H9 (cell line): ENCODE data around the gene SPTBN5. TPM values are rescaled to one million over a fixed set of nuclear protein-coding genes. Genes with fewer than 3 reads are reported as not detected.

Experiments used
- DNase-seq: peaks from one replicate; pipeline ENCODE4 v3.0.0-alpha.2; 2017
- H2AFZ ChIP-seq: one replicate; pipeline ENCODE4 v1.6.1; 2013; ENCODE audit warnings: mild to moderate bottlenecking, low read length, control low read depth, moderate library complexity
- H2AK5ac ChIP-seq: 2 replicates; pipeline ENCODE4 v1.6.1; 2013; ENCODE audit warnings: low read length, control low read depth, mixed read lengths; ENCODE audit not compliant: insufficient read length
- H2BK120ac ChIP-seq: one replicate; pipeline ENCODE4 v1.6.1; 2013; ENCODE audit warnings: low read depth, mild to moderate bottlenecking, low read length, control low read depth, inconsistent platforms; ENCODE audit not compliant: poor library complexity, severe bottlenecking
- H2BK12ac ChIP-seq: 2 replicates; pipeline ENCODE4 v1.6.1; 2013; ENCODE audit warnings: low read length, control low read depth, mixed read lengths, low read depth; ENCODE audit not compliant: insufficient read length
- H2BK15ac ChIP-seq: 2 replicates; pipeline ENCODE4 v1.6.1; 2013; ENCODE audit warnings: low read depth, low read length, control low read depth
- H2BK20ac ChIP-seq: one replicate; pipeline ENCODE4 v1.6.1; 2013; ENCODE audit warnings: low read depth, mild to moderate bottlenecking, low read length, control low read depth, inconsistent platforms; ENCODE audit not compliant: poor library complexity, severe bottlenecking
- H2BK5ac ChIP-seq: 2 replicates; pipeline ENCODE4 v1.6.1; 2013; ENCODE audit warnings: low read length, control low read depth, mixed read lengths; ENCODE audit not compliant: insufficient read length
- H3K14ac ChIP-seq: 2 replicates; pipeline ENCODE4 v1.6.1; 2013; ENCODE audit warnings: low read length, control low read depth; ENCODE audit not compliant: insufficient read depth
- H3K18ac ChIP-seq: 2 replicates; pipeline ENCODE4 v1.6.1; 2013; ENCODE audit warnings: low read depth, mild to moderate bottlenecking, mixed read lengths, low read length, control low read depth; ENCODE audit not compliant: insufficient read length
- H3K23ac ChIP-seq: 2 replicates; pipeline ENCODE4 v1.6.1; 2013; ENCODE audit warnings: low read length, control low read depth, mixed read lengths, low read depth; ENCODE audit not compliant: insufficient read length
- H3K23me2 ChIP-seq: 2 replicates; pipeline ENCODE4 v1.6.1; 2013; ENCODE audit warnings: low read depth, mild to moderate bottlenecking, mixed read lengths, low read length, control low read depth; ENCODE audit not compliant: insufficient read length, poor library complexity, severe bottlenecking
- H3K27ac ChIP-seq: 2 replicates; pipeline ENCODE4 v1.5.1; 2013; ENCODE audit warnings: low read length, control low read depth, mixed read lengths, low read depth; ENCODE audit not compliant: insufficient read length
- H3K27me3 ChIP-seq: 2 replicates; pipeline ENCODE4 v1.6.1; 2013; ENCODE audit warnings: low read length, control low read depth, inconsistent platforms; ENCODE audit not compliant: insufficient read depth
- H3K4ac ChIP-seq: 2 replicates; pipeline ENCODE4 v1.6.1; 2013; ENCODE audit warnings: low read depth, mild to moderate bottlenecking, control low read depth, inconsistent platforms, low read length, moderate library complexity
- H3K4me1 ChIP-seq: 2 replicates; pipeline ENCODE4 v1.6.1; 2013; ENCODE audit warnings: low read length, control low read depth, inconsistent platforms; ENCODE audit not compliant: insufficient read depth
- H3K4me2 ChIP-seq: 2 replicates; pipeline ENCODE4 v1.6.1; 2013; ENCODE audit warnings: low read length, control low read depth, mixed read lengths; ENCODE audit not compliant: insufficient read length, insufficient read depth
- H3K56ac ChIP-seq: 2 replicates; pipeline ENCODE4 v1.6.1; 2013; ENCODE audit warnings: low read depth, mild to moderate bottlenecking, mixed read lengths, low read length, control low read depth; ENCODE audit not compliant: insufficient read length
- H3K79me1 ChIP-seq: 2 replicates; pipeline ENCODE4 v1.6.1; 2013; ENCODE audit warnings: low read depth, mild to moderate bottlenecking, moderate library complexity, low read length, control low read depth, inconsistent platforms; ENCODE audit not compliant: insufficient read depth, poor library complexity, severe bottlenecking
- H3K79me2 ChIP-seq: 2 replicates; pipeline ENCODE4 v1.6.1; 2013; ENCODE audit warnings: low read length, control low read depth, inconsistent platforms; ENCODE audit not compliant: insufficient read depth
- H3K9ac ChIP-seq: 2 replicates; pipeline ENCODE4 v1.6.1; 2013; ENCODE audit warnings: low read length, control low read depth, mixed read lengths; ENCODE audit not compliant: insufficient read length; ENCODE audit errors: extremely low read depth
- H3K9me3 ChIP-seq: one replicate; pipeline ENCODE4 v1.6.1; 2013; ENCODE audit warnings: low read depth, low read length, inconsistent platforms; ENCODE audit not compliant: control insufficient read depth
- H3T11ph ChIP-seq: one replicate; pipeline ENCODE4 v1.6.1; 2013; ENCODE audit warnings: mild to moderate bottlenecking, low read length, control low read depth, inconsistent platforms
- H4K20me1 ChIP-seq: one replicate; pipeline ENCODE4 v1.6.1; 2013; ENCODE audit not compliant: control insufficient read depth, insufficient read length, insufficient read depth
- H4K5ac ChIP-seq: 2 replicates; pipeline ENCODE4 v1.6.1; 2013; ENCODE audit warnings: low read depth, mild to moderate bottlenecking, mixed read lengths, low read length, control low read depth; ENCODE audit not compliant: insufficient read length
- H4K8ac ChIP-seq: replicated peaks from 2 replicates; pipeline ENCODE4 v1.6.1; 2013; ENCODE audit warnings: low read length, control low read depth, mixed read lengths, low read depth; ENCODE audit not compliant: insufficient read length
- H4K91ac ChIP-seq: 2 replicates; pipeline ENCODE4 v1.6.1; 2013; ENCODE audit warnings: low read depth, mild to moderate bottlenecking, moderate library complexity, mixed read lengths, low read length, control low read depth; ENCODE audit not compliant: insufficient read length
- H3K27ac Mint-ChIP-seq, 3 experiments: 2 replicates in 2 of 3; 3 replicates in 1 of 3; pipeline ENCODE4 v1.8.0; 2020 to 2021; ENCODE audit warnings: mixed read lengths in 3 of 3, mild to moderate bottlenecking in 1 of 3, moderate library complexity in 1 of 3
- H3K27me3 Mint-ChIP-seq: 2 replicates; pipeline ENCODE4 v1.8.0; 2021; ENCODE audit warnings: low read depth, mild to moderate bottlenecking, moderate library complexity, mixed read lengths
- H3K36me3 Mint-ChIP-seq, 3 experiments: 2 replicates in 2 of 3; 3 replicates in 1 of 3; pipeline ENCODE4 v1.8.0; 2020 to 2021; ENCODE audit warnings: low read depth in 3 of 3, mixed read lengths in 3 of 3; ENCODE audit not compliant: insufficient read depth in 1 of 3
- H3K4me1 Mint-ChIP-seq, 2 experiments: 2 replicates each; pipeline ENCODE4 v1.8.0; 2020; ENCODE audit warnings: mixed read lengths in 2 of 2
- H3K4me3 Mint-ChIP-seq, 2 experiments: 2 replicates in 1 of 2; 3 replicates in 1 of 2; pipeline ENCODE4 v1.8.0; 2020 to 2021; ENCODE audit warnings: mild to moderate bottlenecking in 2 of 2, mixed read lengths in 2 of 2, moderate library complexity in 1 of 2
- H3K9me3 Mint-ChIP-seq, 2 experiments: 2 replicates in 1 of 2; 3 replicates in 1 of 2; pipeline ENCODE4 v1.8.0; 2020; ENCODE audit warnings: mild to moderate bottlenecking in 2 of 2, mixed read lengths in 2 of 2, moderate library complexity in 1 of 2
- WGBS: extraction: QIAGEN DNeasy Blood & Tissue Kit; methylation state at CpG from one replicate; pipeline ENCODE4 v1.1.7; 2013; ENCODE audit warnings: missing lambda C conversion rate, low lambda C conversion rate, mixed read lengths; ENCODE audit not compliant: insufficient read length; ENCODE audit errors: extremely low coverage; 5-methylcytosine and 5-hydroxymethylcytosine counted together
- total RNA-seq: library from RNA; stranded (reverse); gene quantifications from 2 replicates; pipeline ENCODE4 v1.2.1, GENCODE V29; 2021
- TF ChIP-seq, protein P1 (sequence below): fragments of 200-600 bp; sonication (generic); conservative IDR thresholded peaks from 3 replicates; pipeline ENCODE4 v1.8.0; 2021; ENCODE audit warnings: antibody characterized with exemption, mild to moderate bottlenecking

Gene SPTBN5
- total RNA-seq, 1 experiment from 2014 or later = 0.90 TPM

DNA sequence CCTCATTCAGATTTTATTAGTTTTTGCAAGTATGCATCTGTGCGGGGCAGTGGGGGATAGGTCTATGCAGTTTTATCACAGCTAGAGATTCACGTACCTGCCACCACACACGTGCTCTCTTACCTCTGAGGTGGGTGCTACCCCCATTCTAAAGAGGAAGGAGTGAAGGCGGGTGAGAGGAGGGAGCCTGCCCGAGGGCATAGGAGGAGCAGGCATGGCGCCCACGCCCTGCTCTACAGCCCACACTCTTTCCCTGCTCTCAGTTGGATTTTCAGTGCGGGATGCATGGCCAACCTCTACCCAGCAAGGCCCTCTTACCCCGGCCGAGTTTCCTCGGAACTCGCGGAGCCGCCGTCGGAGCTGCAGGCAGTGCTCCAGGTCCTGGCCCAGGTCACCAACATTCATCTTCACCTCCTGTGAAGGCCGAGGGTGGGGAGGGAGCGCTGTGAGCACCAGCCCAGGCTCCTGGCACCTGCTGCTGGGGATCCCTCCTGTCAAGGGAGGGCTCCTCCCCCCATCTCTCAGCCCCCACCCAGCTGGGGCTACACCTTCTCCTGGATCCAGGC is 28.3 kb downstream of the SPTBN5 start:
- no peaks in the 10 kb centered on the region for H3K36me3 Mint-ChIP-seq
- H2BK20ac ChIP-seq = no peak overlapping the region
- no peaks in the 10 kb centered on the region for H3K9me3 ChIP-seq

More for the DNA sequence above, 28.3 kb downstream of the SPTBN5 start:
- H4K91ac ChIP-seq = no peak overlapping the region
- H2BK12ac ChIP-seq = no peak overlapping the region
- no peak overlapping the region; the same call in 1 of the 2 replicates for H3K14ac ChIP-seq
- peaks cover 10 to 16% of the 10 kb centered on the region in 2 experiments for H3K4me1 Mint-ChIP-seq
- no peak overlapping the region for H3K27ac ChIP-seq
- H3K27ac Mint-ChIP-seq = no peak overlapping the region
- H3K4me2 ChIP-seq = no peak overlapping the region
- no peaks in the 10 kb centered on the region for H3K79me2 ChIP-seq
- H3K4me1 ChIP-seq = no peaks in the 10 kb centered on the region
- TF ChIP-seq, protein P1, sequence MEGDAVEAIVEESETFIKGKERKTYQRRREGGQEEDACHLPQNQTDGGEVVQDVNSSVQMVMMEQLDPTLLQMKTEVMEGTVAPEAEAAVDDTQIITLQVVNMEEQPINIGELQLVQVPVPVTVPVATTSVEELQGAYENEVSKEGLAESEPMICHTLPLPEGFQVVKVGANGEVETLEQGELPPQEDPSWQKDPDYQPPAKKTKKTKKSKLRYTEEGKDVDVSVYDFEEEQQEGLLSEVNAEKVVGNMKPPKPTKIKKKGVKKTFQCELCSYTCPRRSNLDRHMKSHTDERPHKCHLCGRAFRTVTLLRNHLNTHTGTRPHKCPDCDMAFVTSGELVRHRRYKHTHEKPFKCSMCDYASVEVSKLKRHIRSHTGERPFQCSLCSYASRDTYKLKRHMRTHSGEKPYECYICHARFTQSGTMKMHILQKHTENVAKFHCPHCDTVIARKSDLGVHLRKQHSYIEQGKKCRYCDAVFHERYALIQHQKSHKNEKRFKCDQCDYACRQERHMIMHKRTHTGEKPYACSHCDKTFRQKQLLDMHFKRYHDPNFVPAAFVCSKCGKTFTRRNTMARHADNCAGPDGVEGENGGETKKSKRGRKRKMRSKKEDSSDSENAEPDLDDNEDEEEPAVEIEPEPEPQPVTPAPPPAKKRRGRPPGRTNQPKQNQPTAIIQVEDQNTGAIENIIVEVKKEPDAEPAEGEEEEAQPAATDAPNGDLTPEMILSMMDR = no peak
- no CpG with 5 or more reads among the region's 18 CpGs for WGBS
- H2AFZ ChIP-seq = no peak overlapping the region
- H3K9ac ChIP-seq = no peak overlapping the region
- no peak overlapping the region for H3K56ac ChIP-seq
- no peak overlapping the region for H2BK120ac ChIP-seq
- H4K8ac ChIP-seq = no peak overlapping the region
- H4K20me1 ChIP-seq = no peaks in the 10 kb centered on the region
- H3K27me3 ChIP-seq = no peaks in the 10 kb centered on the region
- no peak overlapping the region for H3K23ac ChIP-seq
- H3K4me3 Mint-ChIP-seq = no peak overlapping the region
- H3K9me3 Mint-ChIP-seq = no peaks in the 10 kb centered on the region
- H3K4ac ChIP-seq = no peak overlapping the region
- H3K27me3 Mint-ChIP-seq = no peaks in the 10 kb centered on the region; the same call in none of the 2 replicates
- H3K23me2 ChIP-seq = no peaks in the 10 kb centered on the region
- no peak overlapping the region for H3K18ac ChIP-seq
- no peaks in the 10 kb centered on the region for H3K79me1 ChIP-seq
- no peak overlapping the region for H3T11ph ChIP-seq
- no peak overlapping the region for H2BK15ac ChIP-seq
- H2AK5ac ChIP-seq = no peak overlapping the region
- H4K5ac ChIP-seq = no peak overlapping the region
- no peak overlapping the region for H2BK5ac ChIP-seq
- DNase-seq = no peak
